CD8-positive, alpha-beta memory T cell (primary cell): ENCODE measurements around the gene AGRN. TPM values are rescaled to one million over a fixed set of nuclear protein-coding genes. Genes with fewer than 3 reads are reported as not detected.

ENCODE experiments used
- CTCF ChIA-PET: fragments of 350-600 bp; sonication (Branson Sonifier 250); formaldehyde crosslinking; loops from one replicate; lab custom pipeline; 2021; ENCODE audit warnings: antibody characterized with exemption; lab: Charles Lee
- POLR2A ChIA-PET: fragments of 350-600 bp; sonication (Branson Sonifier 250); formaldehyde crosslinking; loops from one replicate; lab custom pipeline; 2021; ENCODE audit warnings: antibody characterized with exemption; lab: Charles Lee
- DNase-seq, 5 donors: peaks; one replicate each; pipeline versions ENCODE4 v3.0.0 to v3.0.0-alpha.2; 2020 to 2022; ENCODE audit warnings: mixed read lengths in 1 of 5
- H3K27ac ChIP-seq: one replicate; pipeline ENCODE4 v1.7.0; 2013; ENCODE audit warnings: low read depth, mild to moderate bottlenecking, low read length, moderate library complexity
- H3K27me3 ChIP-seq: 2 replicates; pipeline ENCODE4 v1.7.0; 2013; ENCODE audit warnings: low read length, mild to moderate bottlenecking; ENCODE audit not compliant: insufficient read depth, poor library complexity, severe bottlenecking
- H3K36me3 ChIP-seq: 2 replicates; pipeline ENCODE4 v1.7.0; 2013; ENCODE audit warnings: mild to moderate bottlenecking, low read length, moderate library complexity; ENCODE audit not compliant: insufficient read depth
- H3K4me1 ChIP-seq: 2 replicates; pipeline ENCODE4 v1.7.0; 2013; ENCODE audit warnings: mild to moderate bottlenecking, low read length, moderate library complexity; ENCODE audit not compliant: insufficient read depth
- H3K4me3 ChIP-seq: 2 replicates; pipeline ENCODE4 v1.7.0; 2013; ENCODE audit warnings: mild to moderate bottlenecking, low read length
- H3K9me3 ChIP-seq: 2 replicates; pipeline ENCODE4 v1.7.0; 2013; ENCODE audit warnings: mild to moderate bottlenecking, low read length
- H3K27ac Mint-ChIP-seq, 8 donors: one replicate each; pipeline ENCODE4 v1.8.0; 2020 to 2021; ENCODE audit warnings: mixed read lengths in 8 of 8, mild to moderate bottlenecking in 6 of 8, inconsistent platforms in 3 of 8, moderate library complexity in 3 of 8
- H3K27me3 Mint-ChIP-seq, 2 donors: one replicate each; pipeline ENCODE4 v1.8.0; 2020 to 2021; ENCODE audit warnings: mixed read lengths in 2 of 2, mild to moderate bottlenecking in 1 of 2, moderate library complexity in 1 of 2
- H3K36me3 Mint-ChIP-seq, 3 donors: one replicate each; pipeline ENCODE4 v1.8.0; 2020 to 2021; ENCODE audit warnings: mixed read lengths in 3 of 3, inconsistent platforms in 1 of 3, mild to moderate bottlenecking in 1 of 3
- H3K4me1 Mint-ChIP-seq, 3 donors: one replicate each; pipeline ENCODE4 v1.8.0; 2020 to 2021; ENCODE audit warnings: mixed read lengths in 3 of 3, inconsistent platforms in 1 of 3, mild to moderate bottlenecking in 1 of 3
- H3K4me3 Mint-ChIP-seq, 7 donors: one replicate each; pipeline ENCODE4 v1.8.0; 2020 to 2021; ENCODE audit warnings: mixed read lengths in 7 of 7, mild to moderate bottlenecking in 6 of 7, moderate library complexity in 4 of 7, inconsistent platforms in 2 of 7
- H3K9me3 Mint-ChIP-seq, 5 donors: one replicate each; pipeline ENCODE4 v1.8.0; 2020 to 2022; ENCODE audit warnings: mixed read lengths in 5 of 5, mild to moderate bottlenecking in 3 of 5, moderate library complexity in 2 of 5, inconsistent platforms in 1 of 5
- polyA plus RNA-seq: library from polyadenylated mRNA; unstranded; fragments of 300-500 nt; fragmentation: Illumina TruSeq; gene quantifications from one replicate; pipeline ENCODE4 v1.2.3, GENCODE V29; 2021
- total RNA-seq, 2 experiments: library from RNA; stranded (reverse); gene quantifications; one replicate each; pipeline ENCODE4 v1.2.3, GENCODE V29; 2021

Gene AGRN
- total and polyA plus RNA-seq, 3 experiments from 2014 or later, result 7.1 to 8.0 TPM; not detected in 1

GRCh38 chr1:980137-980571 lies 39.8 kb upstream of the AGRN start:
- Histone ChIP-seq H3K4me1 (peaks cover 4% of the 10 kb centered on the region), H3K27me3 (peaks cover 3% of the 10 kb centered on the region), H3K4me3 (no peak overlapping the region), H3K9me3 (no peaks in the 10 kb centered on the region), H3K36me3 (no peaks in the 10 kb centered on the region), H3K27ac (no peak overlapping the region)
- Mint-ChIP-seq H3K4me3 (no peak overlapping the region), H3K27me3 (peaks cover 16 to 35% of the 10 kb centered on the region in 2 donors), H3K9me3 (no peaks in the 10 kb centered on the region), H3K27ac (no peak overlapping the region), H3K4me1 (peaks cover 0 to 10% (median 6%) of the 10 kb centered on the region in 3 donors), H3K36me3 (no peaks in the 10 kb centered on the region)
- DNase-seq, result peak in 1 of 5 donors; percentile 41
- ChIA-PET POLR2A (no interaction called here), CTCF (interaction anchor here (1.5 to 6.8 kb wide), 2 partner anchors 76 to 84 kb away, joined by 3 to 63 read pairs; no protein-coding TSS in a partner anchor)

GRCh38 chr1:980602-981395 lies 39.1 kb upstream of the AGRN start:
- Histone ChIP-seq H3K27ac (no peak overlapping the region), H3K36me3 (no peaks in the 10 kb centered on the region), H3K9me3 (no peaks in the 10 kb centered on the region), H3K4me3 (no peak overlapping the region), H3K4me1 (peaks cover 2% of the 10 kb centered on the region), H3K27me3 (peaks cover 3% of the 10 kb centered on the region)
- CTCF ChIA-PET, result interaction anchor here (1.0 to 6.8 kb wide), 4 partner anchors 12 to 112 kb away, joined by 3 to 63 read pairs (median 3); no protein-coding TSS in a partner anchor
- peaks cover 16 to 36% of the 10 kb centered on the region in 2 donors for H3K27me3 Mint-ChIP-seq
- no peaks in the 10 kb centered on the region for H3K9me3 Mint-ChIP-seq
- H3K4me3 Mint-ChIP-seq, result no peak overlapping the region
- peak overlapping the region in 1 of 8 donors; percentile 68 for H3K27ac Mint-ChIP-seq
- H3K36me3 Mint-ChIP-seq, result no peaks in the 10 kb centered on the region
- POLR2A ChIA-PET, result no interaction called here
- peaks cover 0 to 7% (median 2%) of the 10 kb centered on the region in 3 donors for H3K4me1 Mint-ChIP-seq
- DNase-seq, result peak in 1 of 5 donors; percentile 41

GRCh38 chr1:981491-981954 lies 38.4 kb upstream of the AGRN start:
- Histone ChIP-seq H3K27ac (no peak overlapping the region), H3K4me3 (no peak overlapping the region), H3K36me3 (no peaks in the 10 kb centered on the region), H3K4me1 (no peaks in the 10 kb centered on the region), H3K9me3 (no peaks in the 10 kb centered on the region), H3K27me3 (peaks cover 3% of the 10 kb centered on the region)
- Mint-ChIP-seq H3K9me3 (no peaks in the 10 kb centered on the region), H3K4me3 (no peak overlapping the region), H3K4me1 (peaks cover 0 to 3% (median 0%) of the 10 kb centered on the region in 3 donors), H3K36me3 (no peaks in the 10 kb centered on the region), H3K27me3 (peaks cover 16 to 38% of the 10 kb centered on the region in 2 donors), H3K27ac (peak overlapping the region in 1 of 8 donors; percentile 68)
- peak in 1 of 5 donors; percentile 36 for DNase-seq
- ChIA-PET CTCF (interaction anchor here (0.9 to 6.8 kb wide), 4 partner anchors 11 to 112 kb away, joined by 3 to 63 read pairs (median 3); no protein-coding TSS in a partner anchor), POLR2A (no interaction called here)

- H3K27me3 ChIP-seq, result peaks cover 3% of the 10 kb centered on the region
- DNase-seq, result peak in 1 of 5 donors; percentile 38
- peaks cover 0 to 3% (median 0%) of the 10 kb centered on the region in 3 donors for H3K4me1 Mint-ChIP-seq
- no peaks in the 10 kb centered on the region for H3K4me1 ChIP-seq
- peaks cover 16 to 39% of the 10 kb centered on the region in 2 donors for H3K27me3 Mint-ChIP-seq
- POLR2A ChIA-PET, result no interaction called here
- peak within 1 kb of the TSS in 1 of 8 donors; percentile 78 for H3K27ac Mint-ChIP-seq
- no peak within 1 kb of the TSS for H3K4me3 Mint-ChIP-seq
- no peak within 1 kb of the TSS for H3K4me3 ChIP-seq
- H3K36me3 ChIP-seq, result no peaks in the 10 kb centered on the region
- CTCF ChIA-PET, result interaction anchor here (0.9 to 6.8 kb wide), 6 partner anchors 10 to 139 kb away, joined by 3 to 63 read pairs (median 4); no protein-coding TSS in a partner anchor
- H3K36me3 Mint-ChIP-seq, result no peaks in the 10 kb centered on the region
- H3K9me3 ChIP-seq, result no peaks in the 10 kb centered on the region
- H3K27ac ChIP-seq, result no peak within 1 kb of the TSS
- no peaks in the 10 kb centered on the region for H3K9me3 Mint-ChIP-seq
Observed at GRCh38 chr1:981955-982558, 37.9 kb upstream of the AGRN start, which contains the start of gene PERM1. TSS of gene PERM1 (minus strand) at chr1:982093. CDS start at chr1:981029, 1,064 bp downstream.

- Histone ChIP-seq H3K27ac (no peak overlapping the region), H3K4me3 (no peak overlapping the region), H3K9me3 (no peaks in the 10 kb centered on the region), H3K27me3 (peaks cover 3% of the 10 kb centered on the region), H3K36me3 (no peaks in the 10 kb centered on the region), H3K4me1 (no peaks in the 10 kb centered on the region)
- ChIA-PET CTCF (interaction anchor here (1.0 to 6.8 kb wide), 8 partner anchors 9 to 138 kb away, joined by 3 to 63 read pairs (median 7); no protein-coding TSS in a partner anchor), POLR2A (no interaction called here)
- H3K27ac Mint-ChIP-seq, result no peak overlapping the region
- no peak overlapping the region for H3K4me3 Mint-ChIP-seq
- DNase-seq, result peak in 1 of 5 donors; percentile 42
- H3K27me3 Mint-ChIP-seq, result peaks cover 20 to 40% of the 10 kb centered on the region in 2 donors
- H3K9me3 Mint-ChIP-seq, result no peaks in the 10 kb centered on the region
- H3K36me3 Mint-ChIP-seq, result no peaks in the 10 kb centered on the region
- peaks cover 0 to 3% (median 0%) of the 10 kb centered on the region in 3 donors for H3K4me1 Mint-ChIP-seq
Observed at GRCh38 chr1:982765-983436, 37.0 kb upstream of the AGRN start.

GRCh38 chr1:983798-984475 lies 36.0 kb upstream of the AGRN start:
- no peak overlapping the region for H3K4me3 ChIP-seq
- no peak overlapping the region for H3K4me3 Mint-ChIP-seq
- H3K9me3 ChIP-seq, result no peaks in the 10 kb centered on the region
- H3K36me3 Mint-ChIP-seq, result no peaks in the 10 kb centered on the region
- H3K4me1 Mint-ChIP-seq, result no peaks in the 10 kb centered on the region
- H3K27ac ChIP-seq, result no peak overlapping the region
- DNase-seq, result peak; percentile 47 to 75 (median 53)
- peaks cover 22 to 43% of the 10 kb centered on the region in 2 donors for H3K27me3 Mint-ChIP-seq
- H3K9me3 Mint-ChIP-seq, result no peaks in the 10 kb centered on the region
- ChIA-PET CTCF (interaction anchor here (0.7 to 6.8 kb wide), 14 partner anchors 8 to 388 kb away, joined by 3 to 63 read pairs (median 5); partner anchors contain the start of gene ISG15), POLR2A (interaction anchor here (0.6 kb wide), 1 partner anchor 20 kb away, joined by 3 read pairs; no protein-coding TSS in a partner anchor)
- H3K27me3 ChIP-seq, result peaks cover 3% of the 10 kb centered on the region
- no peaks in the 10 kb centered on the region for H3K36me3 ChIP-seq
- H3K27ac Mint-ChIP-seq, result no peak overlapping the region
- H3K4me1 ChIP-seq, result no peaks in the 10 kb centered on the region

- DNase-seq, result no peak
- Histone ChIP-seq H3K9me3 (no peaks in the 10 kb centered on the region), H3K27ac (no peak overlapping the region), H3K27me3 (peaks cover 3% of the 10 kb centered on the region), H3K4me3 (no peak overlapping the region), H3K4me1 (no peaks in the 10 kb centered on the region), H3K36me3 (no peaks in the 10 kb centered on the region)
- Mint-ChIP-seq H3K4me1 (no peaks in the 10 kb centered on the region), H3K27ac (no peak overlapping the region), H3K9me3 (no peaks in the 10 kb centered on the region), H3K36me3 (no peaks in the 10 kb centered on the region), H3K27me3 (peaks cover 27 to 44% of the 10 kb centered on the region in 2 donors), H3K4me3 (no peak overlapping the region)
- ChIA-PET POLR2A (interaction anchor here (0.6 kb wide), 1 partner anchor 20 kb away, joined by 3 read pairs; no protein-coding TSS in a partner anchor), CTCF (interaction anchor here (0.7 to 6.8 kb wide), 11 partner anchors 11 to 388 kb away, joined by 3 to 63 read pairs (median 5); partner anchors contain the start of gene ISG15)
Observed at GRCh38 chr1:984476-984814, 35.5 kb upstream of the AGRN start.
